ENCODE data around the gene CAMK2G. TPM values are rescaled to one million over a fixed set of nuclear protein-coding genes. Genes with fewer than 3 reads are reported as not detected.
A peak's percentile ranks its signal among the peaks of the same experiment; 100 is the strongest.

The CAMK2G gene
- total RNA-seq, 5 donors from 2014 or later (not counting 1 experiment from before 2014, with no cell fraction given), result 50.6 to 59.9 (median 55.5) TPM

- no peak overlapping the region for H3K27ac Mint-ChIP-seq
Observed at GRCh38 chr10:73765066-73765465, 109.3 kb downstream of the CAMK2G start.

GRCh38 chr10:73763343-73763742, 111.0 kb downstream of the CAMK2G start:
- Histone ChIP-seq H3K36me3 (ENCODE audit: control insufficient read depth in 2 of 2, extremely low read depth in 1 of 2, insufficient read depth in 1 of 2, low read length in 1 of 2) (peaks cover 6 to 85% of the 10 kb centered on the region in 2 donors), H3K9me3 (no peaks in the 10 kb centered on the region), H3K27ac (ENCODE audit: low read length) (peak overlapping the region; percentile 66), H3K4me1 (ENCODE audit: control insufficient read depth in 1 of 2, extremely low read depth in 1 of 2, insufficient read depth in 2 of 2, low read length in 2 of 2) (peaks cover 0 to 46% of the 10 kb centered on the region in 2 experiments), H3K27me3 (replicated peaks in 1 of 2; ENCODE audit: control insufficient read depth in 2 of 2, extremely low read depth in 1 of 2, insufficient read depth in 2 of 2, low read length in 1 of 2) (no peaks in the 10 kb centered on the region), H3K4me3 (ENCODE audit: control insufficient read depth in 1 of 2, extremely low read depth in 1 of 2, low read length in 1 of 2) (no peak overlapping the region)
- Mint-ChIP-seq H3K9me3 (no peaks in the 10 kb centered on the region), H3K36me3 (peaks cover 75% of the 10 kb centered on the region), H3K4me1 (peaks cover 33 to 49% (median 41%) of the 10 kb centered on the region in 3 donors), H3K4me3 (no peak overlapping the region), H3K27ac (peak overlapping the region in 1 of 2 donors; percentile 35), H3K27me3 (no peaks in the 10 kb centered on the region)
- WGBS (ENCODE audit: insufficient coverage), result no CpG with 5 or more reads among the region's 2 CpGs
- ChIA-PET CTCF (interaction anchor here in 1 of 2 donors (0.5 to 1.0 kb wide), 4 partner anchors 16 to 100 kb away, joined by 3 to 6 read pairs (median 4); partner anchors contain the start of genes CHCHD1 and SEC24C), POLR2A (interaction anchor here in 1 of 2 donors (0.5 to 1.0 kb wide), 8 partner anchors 17 to 350 kb away, joined by 3 to 13 read pairs (median 4); no protein-coding TSS in a partner anchor)
- DNase-seq, result peak in 19 of 35 experiments; percentile 11 to 71 (median 37)
- peak in 1 of 4 experiments; percentile 31 for ATAC-seq (replicated peaks in 1 of 4)

More at GRCh38 chr10:73765066-73765465, 109.3 kb downstream of the CAMK2G start:
- Histone ChIP-seq H3K36me3 (ENCODE audit: control insufficient read depth in 2 of 2, extremely low read depth in 1 of 2, insufficient read depth in 1 of 2, low read length in 1 of 2) (peaks cover 7 to 95% of the 10 kb centered on the region in 2 donors), H3K4me1 (ENCODE audit: control insufficient read depth in 1 of 2, extremely low read depth in 1 of 2, insufficient read depth in 2 of 2, low read length in 2 of 2) (peaks cover 6 to 45% of the 10 kb centered on the region in 2 experiments), H3K27me3 (replicated peaks in 1 of 2; ENCODE audit: control insufficient read depth in 2 of 2, extremely low read depth in 1 of 2, insufficient read depth in 2 of 2, low read length in 1 of 2) (no peaks in the 10 kb centered on the region), H3K9me3 (no peaks in the 10 kb centered on the region), H3K27ac (ENCODE audit: low read length) (no peak overlapping the region), H3K4me3 (ENCODE audit: control insufficient read depth in 1 of 2, extremely low read depth in 1 of 2, low read length in 1 of 2) (no peak overlapping the region)
- ATAC-seq (replicated peaks in 1 of 4) (no peak), DNase-seq (no peak)
- ChIA-PET CTCF (no interaction called here), POLR2A (interaction anchor here in 1 of 2 donors (0.5 to 0.6 kb wide), 3 partner anchors 10 to 55 kb away, joined by 3 read pairs; no protein-coding TSS in a partner anchor)
- H3K4me3 Mint-ChIP-seq, result no peak overlapping the region
- H3K9me3 Mint-ChIP-seq, result no peaks in the 10 kb centered on the region
- H3K27me3 Mint-ChIP-seq, result no peaks in the 10 kb centered on the region
- 100% methylated on average over 3 of the region's 6 CpGs for WGBS (ENCODE audit: insufficient coverage)
- peaks cover 77% of the 10 kb centered on the region for H3K36me3 Mint-ChIP-seq
- H3K4me1 Mint-ChIP-seq, result peaks cover 32 to 48% (median 41%) of the 10 kb centered on the region in 3 donors

- Mint-ChIP-seq H3K9me3 (no peaks in the 10 kb centered on the region), H3K36me3 (peaks cover 75% of the 10 kb centered on the region), H3K4me3 (peak overlapping the region in 1 of 3 donors; percentile 12), H3K4me1 (peaks cover 36 to 54% (median 43%) of the 10 kb centered on the region in 3 donors), H3K27ac (peak overlapping the region; percentile 35 to 47), H3K27me3 (no peaks in the 10 kb centered on the region)
- Histone ChIP-seq H3K4me1 (ENCODE audit: control insufficient read depth in 1 of 2, extremely low read depth in 1 of 2, insufficient read depth in 2 of 2, low read length in 2 of 2) (peaks cover 2 to 49% of the 10 kb centered on the region in 2 experiments), H3K9me3 (no peaks in the 10 kb centered on the region), H3K27me3 (replicated peaks in 1 of 2; ENCODE audit: control insufficient read depth in 2 of 2, extremely low read depth in 1 of 2, insufficient read depth in 2 of 2, low read length in 1 of 2) (no peaks in the 10 kb centered on the region), H3K27ac (ENCODE audit: low read length) (peak overlapping the region; percentile 66), H3K36me3 (ENCODE audit: control insufficient read depth in 2 of 2, extremely low read depth in 1 of 2, insufficient read depth in 1 of 2, low read length in 1 of 2) (peaks cover 6 to 81% of the 10 kb centered on the region in 2 donors), H3K4me3 (ENCODE audit: control insufficient read depth in 1 of 2, extremely low read depth in 1 of 2, low read length in 1 of 2) (no peak overlapping the region)
- CTCF ChIA-PET, result interaction anchor here in 1 of 2 donors (0.5 to 1.0 kb wide), 4 partner anchors 17 to 101 kb away, joined by 3 to 6 read pairs (median 4); partner anchors contain the start of genes CHCHD1 and SEC24C
- POLR2A ChIA-PET, result interaction anchor here in 1 of 2 donors (0.5 to 1.0 kb wide), 8 partner anchors 16 to 349 kb away, joined by 3 to 13 read pairs (median 4); no protein-coding TSS in a partner anchor
- no peak for DNase-seq
- no peak for ATAC-seq (replicated peaks in 1 of 4)
- 60% methylated on average over 1 of the region's 2 CpGs for WGBS (ENCODE audit: insufficient coverage)
Observed at GRCh38 chr10:73762915-73763314, 111.4 kb downstream of the CAMK2G start.

Other genes with a start within 250 kb of the CAMK2G start
- gene MYOZ1, start 233.1 kb downstream of the CAMK2G start, total RNA-seq, result not detected
- gene SYNPO2L, start 218.5 kb downstream of the CAMK2G start, total RNA-seq, result not detected
- 10 to 100 TPM; 11.6 to 17.0 (median 14.7) TPM for gene AGAP5, start 176.4 kb downstream of the CAMK2G start, total RNA-seq
- 100 to 1,000 TPM in 1 of 5 donors, 10 to 100 TPM in 4; 77.7 to 107 (median 92.2) TPM for gene SEC24C, start 130.2 kb downstream of the CAMK2G start, total RNA-seq
- 10 to 100 TPM in 3 of 5 donors, 1 to 10 TPM in 2; 6.3 to 17.5 (median 14.2) TPM for gene CHCHD1, start 92.5 kb downstream of the CAMK2G start, total RNA-seq
- 100 to 1,000 TPM in 2 of 5 donors, 10 to 100 TPM in 3; 69.0 to 106 (median 90.8) TPM for gene ZSWIM8, start 88.9 kb downstream of the CAMK2G start, total RNA-seq
- 100 to 1,000 TPM in 4 of 5 donors, 10 to 100 TPM in 1; 96.1 to 119 (median 110) TPM for gene NDST2, start 63.0 kb downstream of the CAMK2G start, total RNA-seq
- 1 to 10 TPM in 2 of 5 donors, under 1 TPM in 1, not detected in 2; 0.63 to 1.1 (median 1.1) TPM for gene PLAU, start 36.6 kb upstream of the CAMK2G start, total RNA-seq
- gene VCL, start 123.6 kb upstream of the CAMK2G start, total RNA-seq, result 10 to 100 TPM; 22.6 to 48.7 (median 27.0) TPM

Data from T-cell (primary cell).